GM20431 (cell line): ENCODE data around the gene ADGRL1.

Experiments
- in situ Hi-C: fragments of 300-500 bp; cut with MseI, MboI; formaldehyde crosslinking; loops from one replicate; pipeline ENCODE4 v1.15.0; 2020; ENCODE audit warnings: low sequenced_read_pairs; ENCODE audit not compliant: unreplicated experiment

ADGRL1 gene

DNA sequence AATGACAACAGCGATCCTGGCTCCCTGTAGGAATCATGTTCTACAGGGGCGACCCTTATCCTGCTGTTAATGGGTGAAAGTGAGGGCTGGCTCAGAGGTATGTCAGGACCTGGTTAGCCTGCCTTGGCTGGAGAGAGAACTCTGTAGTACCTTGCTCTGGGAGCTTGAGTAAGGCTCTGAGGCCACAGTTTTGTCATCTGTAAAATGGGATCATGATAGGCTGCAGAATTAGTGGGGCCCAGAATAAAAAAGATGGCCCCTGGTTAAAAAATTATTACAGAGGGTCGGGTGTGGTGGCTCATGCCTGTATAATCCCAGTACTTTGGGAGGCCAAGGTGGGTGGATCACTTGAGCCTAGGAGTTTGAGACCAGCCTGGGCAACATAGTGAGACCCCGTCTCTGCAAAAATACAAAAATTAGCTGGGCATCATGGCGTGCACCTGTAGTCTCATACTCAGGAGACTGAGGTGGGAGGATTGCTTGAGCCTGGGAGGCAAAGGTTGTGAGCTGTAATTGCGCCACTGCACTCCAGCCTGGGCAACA lies 104.9 kb downstream of the ADGRL1 start:
- in situ Hi-C loops: no loop called here
